NCI-H748 (cell line): ENCODE results near the gene TTC7B.

Experiments
- DNase-seq: peaks from one replicate; lab custom pipeline; 2025; ENCODE audit not compliant: unreplicated experiment; lab: John Stamatoyannopoulos, UW

TTC7B gene

DNA sequence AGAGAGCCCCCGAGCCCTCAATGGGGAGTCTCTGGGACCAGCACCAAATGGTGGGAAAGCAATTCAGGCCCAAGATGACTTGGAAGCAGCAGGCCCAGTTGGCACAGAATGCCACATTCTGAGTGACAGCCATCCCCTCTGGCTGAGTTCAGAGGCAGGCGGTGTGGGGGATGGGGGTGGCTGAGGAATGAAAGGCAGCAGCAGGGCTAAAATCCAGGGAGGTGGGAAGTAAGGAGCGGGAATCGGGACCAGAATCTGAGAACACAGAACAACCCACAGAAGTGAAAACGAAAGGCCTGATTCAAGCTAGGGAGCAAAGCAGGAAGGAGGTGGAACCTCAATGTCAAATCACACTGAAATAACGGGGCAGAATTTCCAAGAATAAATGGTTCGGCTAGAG is 248.2 kb downstream of the TTC7B start:
- no peak for DNase-seq

DNA sequence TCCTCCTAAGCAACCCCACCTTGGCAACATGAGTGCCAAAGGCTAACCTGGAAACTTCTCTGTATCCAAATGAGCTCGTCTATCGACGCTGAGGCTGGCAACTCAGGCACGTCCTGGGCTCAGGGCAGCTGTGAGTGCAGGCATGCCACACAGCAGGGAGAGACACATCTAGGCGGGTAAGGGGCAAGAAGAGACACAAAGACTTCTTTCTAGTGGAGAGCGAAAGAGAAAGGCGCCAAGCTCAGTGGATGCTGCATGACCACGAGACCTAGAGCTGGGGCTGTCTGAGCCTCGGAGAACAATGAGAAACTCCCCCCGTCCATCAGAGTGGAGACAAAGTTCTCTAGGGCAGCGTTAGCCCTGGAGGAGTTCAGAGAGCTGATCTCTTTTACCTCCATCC is 249.0 kb downstream of the TTC7B start:
- DNase-seq, result no peak

DNA sequence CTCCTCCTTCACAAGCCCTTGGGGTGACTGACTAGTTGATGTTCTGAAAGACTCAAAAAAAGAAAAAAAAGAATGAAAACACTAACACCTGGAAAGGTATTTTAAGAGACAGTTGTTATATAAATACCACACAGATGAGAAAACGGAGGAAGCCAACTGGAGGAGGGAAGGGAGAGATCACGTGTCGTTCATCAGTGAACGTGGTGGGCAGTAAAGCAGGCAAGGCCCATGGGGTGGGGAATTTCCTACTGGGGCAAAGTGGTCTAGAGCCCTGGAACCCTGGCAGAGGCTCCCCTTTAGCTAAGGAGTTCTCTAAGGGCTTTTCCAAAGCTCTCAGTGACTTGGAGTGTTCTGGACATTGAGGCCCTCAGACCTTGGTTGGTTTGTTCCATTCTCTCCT is 249.7 kb downstream of the TTC7B start:
- DNase-seq, result no peak

DNA sequence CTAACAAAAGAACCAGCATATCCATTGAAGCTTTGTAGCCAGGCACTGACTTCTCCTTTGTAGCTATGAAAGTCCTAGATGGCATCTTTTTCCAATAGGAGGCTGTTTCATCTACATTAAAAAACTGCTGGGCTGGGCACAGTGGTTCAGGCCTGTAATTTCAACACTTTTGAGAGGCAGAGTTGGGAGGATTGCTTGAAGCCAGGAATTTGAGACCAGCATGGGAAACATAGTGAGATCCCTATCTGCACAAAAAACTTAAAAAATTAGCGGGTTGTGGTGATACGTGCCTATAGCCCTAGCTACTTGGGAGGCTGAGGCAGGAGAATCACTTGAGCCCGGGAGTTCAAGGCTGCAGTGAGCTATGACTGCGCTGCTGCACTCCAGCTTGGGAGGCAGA is 251.7 kb downstream of the TTC7B start:
- no peak for DNase-seq

DNA sequence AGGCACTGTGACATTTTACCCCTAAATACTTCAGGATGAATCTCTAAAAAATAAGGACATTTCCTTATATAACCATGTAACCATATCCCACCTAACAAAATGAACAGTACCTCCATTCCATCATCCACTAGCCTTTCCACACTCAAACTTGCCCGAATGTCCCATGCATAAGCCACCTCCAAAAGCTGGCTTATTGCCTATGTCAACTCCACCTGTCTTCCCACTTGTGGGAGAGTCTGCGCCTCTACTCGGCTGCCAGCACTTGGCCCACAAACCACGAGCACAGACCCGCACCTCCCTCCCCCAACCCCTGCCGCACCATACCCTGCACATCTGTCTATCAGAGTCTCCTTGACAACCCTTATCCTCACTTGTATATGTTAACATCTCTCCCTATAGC is 253.6 kb downstream of the TTC7B start:
- DNase-seq, result no peak

DNA sequence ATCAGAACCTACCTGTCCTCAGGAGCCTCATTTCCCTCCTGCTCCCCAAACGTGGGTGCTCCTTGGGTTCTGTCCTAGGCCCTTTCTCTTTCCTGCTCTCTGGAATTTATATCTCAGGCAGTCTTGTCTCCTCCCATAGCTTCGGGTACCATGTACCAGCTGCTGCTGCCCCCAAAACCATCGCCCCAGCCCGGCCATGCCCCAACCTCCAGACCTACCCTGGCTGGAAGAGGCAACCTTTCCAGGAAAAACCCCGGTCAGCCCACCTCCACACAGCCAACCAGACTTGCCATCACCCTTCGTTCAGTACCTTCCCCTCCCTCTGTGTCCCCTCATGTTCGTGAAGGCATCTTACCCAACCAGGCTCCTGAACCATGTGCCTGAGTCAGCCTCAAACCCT is 254.3 kb downstream of the TTC7B start:
- DNase-seq, result no peak

DNA sequence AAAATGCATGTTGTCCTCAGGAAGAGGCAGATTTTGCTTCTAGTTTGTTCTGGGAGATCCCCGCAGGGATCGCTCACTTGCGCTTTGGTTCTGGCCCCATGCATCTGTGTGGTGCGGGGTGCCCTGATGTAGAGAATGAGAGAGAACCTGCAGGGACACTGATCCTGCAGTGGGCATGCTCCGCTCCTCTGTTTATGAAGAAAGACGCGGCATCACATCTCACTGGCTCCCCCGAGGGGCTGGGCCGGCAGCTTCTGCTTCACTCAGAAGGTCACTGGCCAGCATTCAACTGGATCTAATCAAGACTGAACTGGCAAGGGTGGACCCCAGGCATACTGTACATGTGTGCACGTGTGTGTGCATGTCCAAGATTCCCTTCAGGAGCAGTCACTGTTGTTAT is 255.2 kb downstream of the TTC7B start:
- no peak for DNase-seq

DNA sequence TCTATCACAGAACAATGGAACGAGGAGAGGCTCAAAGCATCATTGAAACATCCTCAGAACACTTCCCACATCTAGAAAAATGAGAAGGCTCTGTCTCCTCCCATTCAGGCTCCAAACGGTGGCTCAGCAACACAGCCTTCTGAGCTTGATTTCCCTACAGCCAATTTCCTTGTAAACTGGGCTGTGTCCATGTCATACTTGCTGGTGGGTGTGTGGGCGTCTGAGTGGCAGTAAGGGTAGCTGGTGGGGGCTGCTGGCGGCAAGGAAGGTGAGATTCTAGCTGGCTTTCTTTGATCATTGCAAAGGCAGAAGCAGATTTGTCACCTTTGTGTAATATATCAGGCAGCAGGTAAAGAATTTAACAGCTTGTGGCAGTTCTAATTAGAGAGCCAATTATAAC is 255.7 kb downstream of the TTC7B start:
- DNase-seq, result no peak

DNA sequence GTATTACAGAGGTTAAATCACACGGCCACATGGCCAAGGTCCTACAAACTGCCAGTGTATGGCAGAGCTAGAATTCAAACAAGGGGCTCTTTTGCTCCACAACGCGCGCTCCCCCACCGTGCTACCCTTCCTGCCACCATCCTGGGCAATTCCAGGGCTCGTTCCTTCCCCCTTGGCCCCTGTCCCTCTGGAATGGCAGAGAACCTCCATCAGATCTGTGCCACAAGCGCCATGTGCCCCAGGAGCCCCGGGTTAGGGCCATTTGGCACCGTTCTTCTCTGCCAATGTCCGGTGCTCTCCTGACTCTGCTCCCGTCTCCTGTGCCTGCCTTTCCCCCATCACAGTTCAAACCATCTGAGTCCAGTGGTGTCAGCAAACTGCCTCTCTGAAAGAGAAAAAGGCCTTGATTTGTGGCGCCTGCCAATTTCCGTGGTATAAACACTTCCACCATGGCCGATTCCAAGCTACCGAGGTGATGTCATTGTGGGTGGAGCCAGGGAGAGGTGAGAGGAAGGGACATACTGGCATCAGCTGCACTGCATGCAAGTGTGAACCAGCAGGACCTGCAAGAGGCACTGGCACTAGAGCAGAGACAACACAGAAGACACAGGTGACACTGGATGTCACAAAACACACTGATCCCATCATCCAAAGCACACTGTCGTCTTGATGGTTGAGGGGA is 256.3 kb downstream of the TTC7B start:
- DNase-seq, result no peak

DNA sequence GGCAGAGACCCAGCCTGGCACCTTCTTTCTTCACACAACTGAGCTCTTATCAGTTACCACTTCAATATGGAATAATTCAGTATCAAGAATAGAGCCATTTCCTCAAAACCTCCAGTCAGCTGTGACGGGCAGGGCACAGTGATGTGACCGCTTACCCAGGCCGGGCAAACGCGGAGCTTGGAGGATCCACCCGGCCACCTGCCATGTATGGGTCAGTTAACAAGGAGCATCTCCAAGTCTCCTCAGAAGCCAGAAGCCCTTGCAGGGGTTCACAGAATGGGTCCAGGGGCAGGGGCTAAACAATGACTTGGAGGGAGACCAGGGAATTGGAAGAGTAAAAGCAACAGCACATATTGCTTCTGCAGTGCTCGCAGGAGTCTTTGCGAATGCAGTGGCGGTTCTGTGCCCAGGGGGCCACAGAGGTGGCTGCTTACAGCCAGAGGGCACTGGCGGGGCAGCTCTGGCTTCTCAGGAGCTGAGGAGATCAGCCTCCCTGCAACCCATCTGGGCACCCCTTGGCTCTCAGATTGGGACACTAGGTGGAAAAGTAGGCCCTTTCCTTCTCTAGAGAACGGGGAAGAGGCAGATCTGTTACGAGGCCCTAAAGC is 257.1 kb downstream of the TTC7B start:
- no peak for DNase-seq

DNA sequence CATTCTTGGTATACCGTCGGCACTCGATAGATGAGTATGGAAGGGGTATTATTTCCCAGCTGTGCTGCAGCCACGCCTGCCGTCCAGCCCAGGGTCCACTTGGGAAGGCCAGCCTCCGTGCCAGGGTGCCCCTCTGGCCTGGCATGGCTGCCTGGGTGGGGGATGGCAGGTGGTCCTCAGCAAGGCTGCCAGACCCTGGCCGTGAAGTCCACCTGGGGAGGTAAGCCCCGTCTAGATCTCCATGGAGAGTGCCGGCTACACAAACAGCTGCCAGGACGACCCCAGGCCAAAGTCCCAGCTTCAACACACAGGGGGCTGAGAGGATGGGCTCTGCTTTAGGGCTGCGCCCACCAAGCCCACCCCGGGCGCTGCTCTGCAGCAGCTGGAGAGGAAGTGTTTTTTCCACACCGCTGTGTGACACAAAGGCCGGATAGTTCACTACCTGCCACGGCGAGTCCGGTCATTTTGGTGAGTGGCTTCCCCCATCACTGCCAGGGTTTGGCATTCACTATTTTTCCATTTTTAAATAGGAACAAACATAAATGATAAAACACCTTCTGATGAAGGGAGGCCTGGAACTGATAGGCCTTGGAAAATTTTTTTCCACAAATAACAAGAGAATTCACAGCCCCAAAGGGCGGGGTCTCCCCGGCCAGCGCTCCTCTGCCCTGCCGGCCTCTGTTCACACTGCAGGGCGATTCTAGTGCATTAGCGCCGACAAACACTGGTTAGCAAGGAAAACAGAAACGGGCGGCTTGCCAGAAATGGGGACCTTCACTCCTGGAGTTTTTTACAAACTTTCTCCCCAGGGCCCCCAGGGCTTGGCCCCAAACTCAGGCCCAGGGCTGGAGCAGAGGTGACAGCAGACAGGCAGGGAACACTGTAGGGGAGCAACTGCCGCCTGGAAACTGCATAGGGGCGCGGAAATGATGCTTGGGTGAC is 257.9 kb downstream of the TTC7B start:
- no peak for DNase-seq

DNA sequence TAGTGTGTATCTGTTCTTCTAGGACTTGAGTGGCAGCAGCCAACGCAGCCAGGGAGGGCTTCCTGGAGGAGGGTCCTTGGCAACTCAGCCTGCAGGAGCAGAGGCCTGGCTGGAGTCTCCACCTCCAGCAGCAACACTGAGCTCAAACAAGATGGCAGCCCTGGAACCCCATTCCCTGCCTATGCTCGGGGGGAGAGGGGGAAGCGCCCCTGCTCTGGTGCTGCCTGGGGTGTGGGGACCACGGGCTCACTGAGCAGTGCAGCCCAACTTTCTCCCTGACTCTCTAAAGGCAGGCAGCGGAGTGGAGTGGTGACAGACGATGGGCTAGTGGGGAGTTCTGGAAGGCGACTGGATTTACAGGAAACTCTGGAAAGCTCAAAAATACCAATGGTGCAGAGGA is 258.7 kb downstream of the TTC7B start:
- DNase-seq, result no peak

DNA sequence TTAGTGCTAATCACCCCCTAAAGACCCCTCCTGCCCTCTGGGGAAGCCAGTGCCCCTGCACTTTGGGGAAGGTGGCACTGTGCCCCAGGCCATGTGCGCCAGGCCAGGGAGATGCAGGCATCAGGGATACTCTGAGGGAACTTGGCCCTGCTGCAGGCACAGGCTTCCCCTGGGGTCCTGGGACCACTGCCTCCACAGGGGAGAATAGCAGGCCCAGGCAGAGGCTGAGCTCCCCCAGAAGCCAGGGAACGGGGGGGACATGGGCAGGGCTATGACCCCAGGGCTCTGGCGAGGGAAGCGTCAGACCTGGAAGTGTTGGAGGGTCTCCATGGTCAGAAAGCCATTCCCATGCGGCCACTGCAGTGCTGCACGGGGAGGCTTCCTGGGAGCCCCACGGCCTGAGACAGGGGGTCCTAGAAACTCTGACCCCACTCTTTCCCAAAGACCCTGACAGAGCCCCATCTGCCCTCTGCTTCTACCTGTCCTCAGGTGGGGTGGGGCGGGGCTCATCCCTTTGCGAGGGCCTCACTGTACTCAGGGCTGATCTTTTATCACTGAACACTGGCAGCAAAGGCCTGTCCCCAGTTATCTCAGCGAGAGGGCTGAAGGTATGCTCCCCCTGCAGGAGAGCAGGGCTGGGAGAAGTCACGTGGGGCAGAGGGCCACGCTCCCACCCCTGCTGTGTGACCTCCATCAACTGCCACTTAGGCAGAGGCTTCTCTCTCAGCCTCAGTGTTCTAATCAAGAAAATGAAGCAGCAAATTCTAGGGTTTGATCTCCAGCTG is 259.4 kb downstream of the TTC7B start:
- DNase-seq, result no peak

DNA sequence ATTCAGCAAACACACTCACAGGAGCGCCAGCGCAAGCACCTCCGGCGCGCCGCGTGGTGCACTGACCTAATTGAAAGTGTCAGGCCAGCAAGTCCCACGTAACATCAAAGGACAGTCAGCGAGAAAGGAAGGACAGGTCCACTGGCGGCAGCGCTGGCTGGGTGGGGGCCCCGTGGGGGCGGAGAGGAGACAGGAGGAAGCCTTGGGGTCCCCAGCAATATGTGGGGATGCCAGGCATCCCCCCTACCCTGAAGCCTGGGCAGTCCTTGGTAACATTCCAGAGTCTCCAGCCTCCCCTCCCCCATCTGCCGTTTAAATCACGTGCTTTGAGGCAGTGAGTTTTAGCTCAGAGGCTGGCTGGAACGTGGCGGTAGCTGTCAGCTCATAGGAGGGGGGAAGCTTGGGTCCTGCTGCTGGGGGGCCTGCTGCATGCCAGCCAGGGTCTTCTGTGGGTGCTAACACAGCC is 260.2 kb downstream of the TTC7B start:
- no peak for DNase-seq

DNA sequence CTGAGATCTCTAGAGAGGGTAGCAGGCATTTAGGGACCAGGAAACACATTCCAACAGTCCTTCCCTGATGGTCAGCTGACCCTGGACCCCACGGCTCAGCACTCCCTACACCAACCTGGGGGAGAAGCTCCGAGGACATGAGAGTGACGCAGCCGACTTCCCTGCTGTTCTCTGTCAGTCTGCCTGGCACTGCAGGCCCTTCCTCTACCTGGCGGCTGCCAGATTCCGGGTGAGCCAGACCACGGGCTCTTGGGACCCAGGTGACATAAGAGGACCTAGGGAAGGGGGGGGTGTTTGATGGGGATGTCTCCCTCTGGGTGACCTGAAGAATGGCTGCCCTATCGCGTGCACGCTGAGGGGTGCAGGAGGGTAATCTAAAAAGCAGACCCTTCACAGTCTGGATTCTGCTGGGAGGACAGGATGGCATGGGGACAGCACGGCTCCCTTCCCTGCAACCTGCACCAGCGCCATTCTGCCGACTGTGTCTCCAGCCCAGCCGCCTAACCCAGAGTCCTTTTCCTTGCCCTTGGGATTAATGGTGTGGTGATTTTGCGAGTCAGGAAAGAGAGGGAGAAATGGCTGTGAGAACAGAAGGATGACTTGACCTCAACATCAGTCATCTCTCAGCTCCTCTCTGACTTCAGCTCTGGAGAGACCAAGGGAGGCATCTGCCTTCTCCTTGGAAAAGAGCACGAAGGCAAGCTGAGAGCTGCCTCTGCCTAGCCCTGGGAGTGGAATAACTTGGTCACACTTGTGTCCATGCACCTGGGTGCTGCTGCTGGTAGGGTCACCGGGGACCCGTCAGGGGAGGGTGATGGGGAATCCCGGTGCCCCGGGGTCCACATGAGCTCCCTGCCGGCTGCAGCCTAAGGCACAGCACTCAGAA is 260.9 kb downstream of the TTC7B start:
- DNase-seq, result no peak

DNA sequence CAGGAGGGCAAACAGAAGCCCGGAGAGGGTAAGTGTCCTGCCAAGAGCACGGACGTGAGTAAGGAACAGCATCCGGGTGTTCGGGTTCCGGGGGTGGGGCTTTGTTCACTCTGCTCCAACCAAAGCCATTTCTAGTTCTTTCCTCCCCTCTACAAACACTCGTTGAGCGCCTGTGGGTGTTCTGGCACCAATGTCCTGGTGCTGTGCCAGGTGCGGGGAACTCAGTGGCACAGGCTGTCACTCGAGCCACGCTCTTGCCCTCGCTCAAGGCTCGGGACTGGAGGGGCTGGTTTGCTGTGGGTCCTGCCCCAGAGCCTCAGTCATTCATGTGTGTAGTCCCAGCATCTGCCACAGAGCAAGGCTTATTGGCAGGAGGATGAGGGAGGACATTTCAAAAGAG is 261.9 kb downstream of the TTC7B start:
- no peak for DNase-seq

DNA sequence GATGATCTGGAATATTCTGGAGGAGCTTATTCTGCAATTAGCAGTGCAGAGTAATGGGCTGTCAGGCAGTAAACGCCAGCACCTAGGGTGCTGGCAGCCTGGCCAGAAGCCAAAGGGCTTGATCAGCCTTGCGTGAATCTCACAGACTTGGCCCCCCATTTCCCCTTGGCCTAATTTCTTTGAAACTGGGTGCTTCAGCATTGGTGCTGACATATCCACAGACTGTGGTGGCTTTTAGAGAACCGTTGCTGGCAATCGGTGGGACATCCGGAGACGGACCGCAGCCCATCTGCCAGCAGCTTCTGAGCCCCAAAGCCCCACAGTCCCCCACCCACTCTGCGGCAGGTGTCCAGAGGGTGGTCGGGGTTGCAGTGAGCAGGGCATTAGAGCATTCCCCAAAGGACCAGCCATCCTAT is 262.3 kb downstream of the TTC7B start:
- DNase-seq, result no peak

DNA sequence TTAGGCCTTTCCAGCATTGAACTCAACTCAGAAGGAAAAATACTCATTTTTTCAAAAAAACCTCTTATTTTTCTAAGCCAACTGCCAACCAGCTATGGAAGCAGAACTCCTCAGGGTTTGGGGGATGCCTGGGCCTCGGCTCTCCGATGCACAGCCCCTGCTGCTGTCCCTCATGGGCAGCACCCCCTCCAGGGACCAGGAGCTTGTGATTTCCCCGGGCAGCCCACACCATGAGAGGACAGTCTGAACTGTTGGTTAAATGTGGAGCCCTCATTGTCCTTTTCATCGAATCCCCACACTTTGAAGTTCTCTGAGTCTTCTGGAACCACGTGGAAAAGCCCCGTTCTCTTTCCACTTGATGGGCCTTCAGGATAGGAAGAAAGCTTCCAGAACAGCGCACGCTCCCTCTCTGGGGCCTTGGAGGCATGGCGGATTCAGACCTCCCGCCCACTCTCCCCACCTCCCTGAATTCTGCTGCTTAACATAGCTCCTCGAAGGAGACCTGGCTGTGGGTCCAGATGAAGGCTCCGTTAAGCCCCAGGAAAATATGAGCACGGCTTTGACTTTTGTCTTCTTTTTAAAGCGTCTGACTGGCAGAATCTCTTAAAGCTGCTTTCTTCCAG is 262.8 kb downstream of the TTC7B start:
- no peak for DNase-seq

DNA sequence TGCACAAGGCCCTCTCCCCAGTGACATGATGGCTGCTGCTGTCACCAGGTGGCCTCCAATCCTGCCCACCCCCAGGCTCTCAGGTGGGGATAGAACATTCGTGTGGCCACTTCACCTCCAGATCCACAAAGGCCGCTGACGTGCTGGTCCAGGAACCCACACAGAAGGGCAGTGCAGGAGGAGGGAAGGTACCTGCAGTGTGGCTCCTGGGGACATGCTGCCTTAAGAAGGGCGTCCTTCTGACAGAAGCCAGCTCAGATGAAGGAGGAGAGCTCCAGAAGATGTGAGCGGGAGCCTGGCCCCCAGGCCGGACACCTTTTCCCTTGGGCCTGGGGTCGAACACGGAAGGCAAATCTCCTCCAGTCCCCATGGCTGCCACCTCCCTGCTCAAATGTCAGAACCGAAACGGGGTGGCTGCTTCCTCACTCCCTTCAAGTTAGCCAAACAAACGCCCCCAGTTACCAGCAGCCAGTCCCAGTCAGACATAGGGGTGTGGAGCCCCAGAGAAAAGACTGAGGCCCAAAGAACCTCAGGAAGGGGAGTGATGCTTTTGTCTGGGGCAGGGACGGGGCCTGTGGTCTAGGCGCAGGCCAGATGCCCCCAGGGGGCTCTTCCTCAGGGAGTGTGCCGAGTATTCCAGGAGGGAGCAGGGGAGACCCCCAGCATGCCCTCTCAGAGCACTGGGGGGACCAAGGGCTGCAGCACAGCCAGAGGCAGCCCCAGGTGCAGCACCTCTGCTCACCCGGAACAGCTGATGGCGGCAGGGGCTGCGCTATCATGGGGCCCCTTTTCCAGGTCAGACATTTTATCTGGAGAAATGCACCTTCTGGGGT is 263.5 kb downstream of the TTC7B start:
- DNase-seq, result no peak
